HepG2 (cell line): ENCODE results near the gene TPM1. TPM values are rescaled to one million over a fixed set of nuclear protein-coding genes. Genes with fewer than 3 reads are reported as not detected.

Source experiments
- ATAC-seq: fragments of 200-7000 bp; cut with Tn5 transposase; 3 replicates; pipeline ENCODE4 v1.9.1; 2020; ENCODE audit warnings: mild to moderate bottlenecking, moderate library complexity
- BruUV-seq: library from RNA; stranded (reverse); fragments of 400-500 nt; replicated peaks from 2 replicates; lab custom pipeline; 2021; lab: Mats Ljungman, UMichigan
- CTCF ChIA-PET: fragments of 300-600 bp; formaldehyde crosslinking; extraction: SDS; loops from one replicate; lab custom pipeline; 2021; ENCODE audit warnings: low total read pairs, inconsistent platforms, low intra/inter-chr PET ratio; lab: Yijun Ruan, JAX
- POLR2A ChIA-PET: fragments of 350-600 bp; sonication (Branson Sonifier 250); formaldehyde crosslinking; loops from one replicate; lab custom pipeline; 2020; ENCODE audit warnings: antibody characterized with exemption, inconsistent platforms; lab: Yijun Ruan, JAX
- DNase-seq: peaks from one replicate; pipeline ENCODE4 v3.0.0-alpha.2; 2015; ENCODE audit warnings: low spot score
- FAIRE-seq: peaks from 3 replicates; lab custom pipeline; 2011; peaks lifted over from hg19 to GRCh38; lab: Jason Lieb, UNC
- H2AFZ ChIP-seq: one replicate; pipeline ENCODE4 v1.6.1; 2011; ENCODE audit warnings: low read length, inconsistent platforms
- H3K27ac ChIP-seq: fragments of 300-600 bp; 3 replicates; pipeline ENCODE4 v1.8.0; 2011; ENCODE audit warnings: mixed run types, mild to moderate bottlenecking, mixed read lengths, low read length, inconsistent platforms; ENCODE audit not compliant: insufficient read depth; ENCODE audit errors: extremely low read length
- H3K27me3 ChIP-seq, 2 experiments: fragments of 200-600 bp in 1 of 2; 2 replicates in 1 of 2; 3 replicates in 1 of 2; pipeline versions ENCODE4 v1.6.0 to v1.8.0; 2011; ENCODE audit warnings: low read length in 2 of 2, mild to moderate bottlenecking in 2 of 2, moderate library complexity in 2 of 2, inconsistent platforms in 1 of 2; ENCODE audit not compliant: insufficient read depth in 2 of 2, control insufficient read depth in 1 of 2
- H3K36me3 ChIP-seq, 2 experiments: fragments of 200-600 bp in 1 of 2; replicated peaks in 1 of 2; 2 replicates in 1 of 2; 3 replicates in 1 of 2; pipeline versions ENCODE4 v1.5.1 to v1.8.0; 2011; ENCODE audit warnings: low read length in 2 of 2, inconsistent platforms in 1 of 2; ENCODE audit not compliant: insufficient read depth in 2 of 2, control insufficient read depth in 1 of 2
- H3K4me1 ChIP-seq: 2 replicates; pipeline ENCODE4 v1.5.1; 2012; ENCODE audit warnings: low read length, inconsistent platforms; ENCODE audit not compliant: insufficient read depth
- H3K4me2 ChIP-seq: 2 replicates; pipeline ENCODE4 v1.6.0; 2011; ENCODE audit warnings: low read depth, low read length, inconsistent platforms
- H3K4me3 ChIP-seq, 3 experiments: fragments of 200-600 bp in 1 of 3; sonication (generic), shearing (Covaris generic) in 1 of 3; replicated peaks in 1 of 3; 2 replicates each; pipeline ENCODE4 v1.5.1; 2011 to 2016; ENCODE audit warnings: low read length in 3 of 3, inconsistent platforms in 2 of 3, low read depth in 2 of 3, mild to moderate bottlenecking in 2 of 3, control low read depth in 1 of 3, mixed read lengths in 1 of 3; ENCODE audit not compliant: insufficient read depth in 1 of 3
- H3K79me2 ChIP-seq: one replicate; pipeline ENCODE4 v1.6.1; 2011; ENCODE audit warnings: low read length, inconsistent platforms; ENCODE audit not compliant: insufficient read depth
- H3K9ac ChIP-seq: 2 replicates; pipeline ENCODE4 v1.6.0; 2011; ENCODE audit warnings: mild to moderate bottlenecking, low read depth, low read length, inconsistent platforms; ENCODE audit not compliant: insufficient read depth
- H3K9me3 ChIP-seq: 2 replicates; pipeline ENCODE4 v1.5.1; 2012; ENCODE audit warnings: mild to moderate bottlenecking, low read length
- H4K20me1 ChIP-seq: 2 replicates; pipeline ENCODE4 v1.6.0; 2011; ENCODE audit warnings: inconsistent platforms, mild to moderate bottlenecking, low read length, moderate library complexity; ENCODE audit not compliant: insufficient read depth
- THAP7 ChIP-seq: sonication (generic); formaldehyde crosslinking; IDR thresholded peaks from 2 replicates; pipeline ENCODE4 v1.8.1; 2023; ENCODE audit warnings: mild to moderate bottlenecking, missing genetic modification reagents
- WIZ ChIP-seq: sonication (generic); formaldehyde crosslinking; IDR thresholded peaks from 2 replicates; pipeline ENCODE4 v1.5.1; 2020; ENCODE audit warnings: mild to moderate bottlenecking, missing genetic modification reagents
- ZNF180 ChIP-seq: sonication (generic); formaldehyde crosslinking; IDR thresholded peaks from 2 replicates; pipeline ENCODE4 v1.4.0; 2020; ENCODE audit warnings: low read depth, missing genetic modification reagents, borderline replicate concordance
- ZNF275 ChIP-seq: sonication (generic); formaldehyde crosslinking; IDR thresholded peaks from 2 replicates; pipeline ENCODE4 v1.8.0; 2022; ENCODE audit warnings: missing genetic modification reagents, mild to moderate bottlenecking, inconsistent platforms, borderline replicate concordance
- ZNF501 ChIP-seq: sonication (generic); formaldehyde crosslinking; IDR thresholded peaks from 2 replicates; pipeline ENCODE4 v1.5.1; 2020; ENCODE audit warnings: mild to moderate bottlenecking, moderate library complexity, missing genetic modification reagents
- ZNF563 ChIP-seq: sonication (generic); formaldehyde crosslinking; IDR thresholded peaks from 2 replicates; pipeline ENCODE4 v1.8.0; 2022; ENCODE audit warnings: mild to moderate bottlenecking, moderate library complexity, missing genetic modification reagents
- ZNF678 ChIP-seq: sonication (generic); formaldehyde crosslinking; IDR thresholded peaks from 2 replicates; pipeline ENCODE4 v1.4.0; 2020; ENCODE audit warnings: mild to moderate bottlenecking, missing genetic modification reagents
- ZSCAN25 ChIP-seq: sonication (generic); formaldehyde crosslinking; IDR thresholded peaks from 2 replicates; pipeline ENCODE4 v1.8.0; 2022; ENCODE audit warnings: mild to moderate bottlenecking, missing genetic modification reagents
- WGBS: methylation state at CpG from one replicate; pipeline ENCODE4 v1.1.6; 2017; ENCODE audit warnings: low lambda C conversion rate; 5-methylcytosine and 5-hydroxymethylcytosine counted together
- in situ Hi-C: cut with HindIII; loops from 2 replicates; pipeline ENCODE4 v1.10.0; 2017; ENCODE audit warnings: low pct_unique_long_range_greater_than_20kb; ENCODE audit not compliant: extremely low pct_ligation_motif_present
- intact Hi-C: fragments of 100-400 bp; cut with micrococcal nuclease; formaldehyde crosslinking; loops from one replicate; pipeline ENCODE4 v1.10.0; 2022; ENCODE audit not compliant: unreplicated experiment
- polyA plus RNA-seq, 8 experiments: library from polyadenylated mRNA; depleted of rRNA in 3 of 8; stranded (reverse) in 7 of 8; unstranded in 1 of 8; fragments of >200 nt; fragmentation: Illumina TruSeq in 4 of 8; extraction: Trizol in 4 of 8; gene quantifications; 2 replicates each; pipeline versions ENCODE4 v1.2.1 to v1.2.3, GENCODE V29; 2011 to 2016; ENCODE audit warnings: low read depth in 4 of 8, missing spikeins in 1 of 8, mixed read lengths in 1 of 8; ENCODE audit not compliant: insufficient read depth in 1 of 8
- total RNA-seq, 5 experiments: library from RNA; depleted of rRNA; stranded (reverse); fragments of >200 nt; fragmentation: Illumina TruSeq; extraction: Trizol; gene quantifications; 2 replicates each; pipeline ENCODE4 v1.2.3, GENCODE V29; 2016; ENCODE audit warnings: low read depth in 1 of 5

TPM1 gene
- total and polyA plus RNA-seq, 2 of the 13 experiments (the other 11 are each of a cell fraction or from before 2014, with no cell fraction given), result 98.9 to 109 TPM

GRCh38 chr15:63066272-63066671, 23.7 kb downstream of the TPM1 start:
- no TSS peak for BruUV-seq
- WGBS, result 88% methylated on average over 3 of the region's 3 CpGs
- ATAC-seq, result no peak

More at GRCh38 chr15:63066272-63066671, 23.7 kb downstream of the TPM1 start:
- H3K4me3 ChIP-seq, result no peak overlapping the region
- peaks cover 19 to 72% of the 10 kb centered on the region in 2 experiments for H3K36me3 ChIP-seq
- no peak for DNase-seq
- H3K9ac ChIP-seq, result no peak overlapping the region
- H3K79me2 ChIP-seq, result no peaks in the 10 kb centered on the region
- FAIRE-seq, result no peak
- no peak for TF ChIP-seq ZNF678
- no peak for TF ChIP-seq ZNF563
- TF ChIP-seq ZNF180 (CRISPR knock-in tag), result no peak
- TF ChIP-seq THAP7 (CRISPR knock-in tag), result no peak
- no peak for TF ChIP-seq ZSCAN25 (CRISPR knock-in tag)
- TF ChIP-seq ZNF275 (CRISPR knock-in tag), result no peak
- no peak for TF ChIP-seq WIZ
- no peak for TF ChIP-seq ZNF501 (CRISPR knock-in tag)
- no peak overlapping the region for H3K27ac ChIP-seq
- ChIA-PET CTCF (no interaction called here), POLR2A (interaction anchor here (0.8 kb wide), 1 partner anchor 10 kb away, joined by 3 read pairs; no protein-coding TSS in a partner anchor)
- H3K4me1 ChIP-seq, result no peaks in the 10 kb centered on the region
- H3K27me3 ChIP-seq, result no peaks in the 10 kb centered on the region
- no peaks in the 10 kb centered on the region for H4K20me1 ChIP-seq
- H3K9me3 ChIP-seq, result no peaks in the 10 kb centered on the region
- intact Hi-C loops, result no loop called here
- no peak overlapping the region for H3K4me2 ChIP-seq
- in situ Hi-C loops, result no loop called here
- H2AFZ ChIP-seq, result no peak overlapping the region
